Thyroid gland (tissue), 4 donors: ENCODE results near the gene PPP3CA.
"Not testable (repeated sequence)": the region's sequence is repeated elsewhere in the genome, so short reads cannot be mapped to it uniquely, and the experiment has no call there.

ENCODE experiments used
- POLR2A ChIP-seq, 2 donors: fragments of 450-650 bp; IDR thresholded peaks; one replicate each; pipeline ENCODE4 v1.6.1; 2017; ENCODE audit warnings: antibody characterized with exemption in 2 of 2, mild to moderate bottlenecking in 2 of 2, moderate library complexity in 1 of 2
- TF ChIP-seq, protein P1 (sequence below), 6 experiments: fragments of 200-600 bp in 3 of 6; fragments of 450-650 bp in 3 of 6; sonication (generic) in 3 of 6; IDR thresholded peaks; one replicate each; pipeline ENCODE4 v1.5.1; 2016 to 2019; ENCODE audit warnings: antibody characterized with exemption in 6 of 6, mild to moderate bottlenecking in 2 of 6, inconsistent platforms in 1 of 6, moderate library complexity in 1 of 6

- not testable (repeated sequence) for TF ChIP-seq POLR2A (IDR thresholded peaks at IDR 0.05)
- TF ChIP-seq, protein P1, sequence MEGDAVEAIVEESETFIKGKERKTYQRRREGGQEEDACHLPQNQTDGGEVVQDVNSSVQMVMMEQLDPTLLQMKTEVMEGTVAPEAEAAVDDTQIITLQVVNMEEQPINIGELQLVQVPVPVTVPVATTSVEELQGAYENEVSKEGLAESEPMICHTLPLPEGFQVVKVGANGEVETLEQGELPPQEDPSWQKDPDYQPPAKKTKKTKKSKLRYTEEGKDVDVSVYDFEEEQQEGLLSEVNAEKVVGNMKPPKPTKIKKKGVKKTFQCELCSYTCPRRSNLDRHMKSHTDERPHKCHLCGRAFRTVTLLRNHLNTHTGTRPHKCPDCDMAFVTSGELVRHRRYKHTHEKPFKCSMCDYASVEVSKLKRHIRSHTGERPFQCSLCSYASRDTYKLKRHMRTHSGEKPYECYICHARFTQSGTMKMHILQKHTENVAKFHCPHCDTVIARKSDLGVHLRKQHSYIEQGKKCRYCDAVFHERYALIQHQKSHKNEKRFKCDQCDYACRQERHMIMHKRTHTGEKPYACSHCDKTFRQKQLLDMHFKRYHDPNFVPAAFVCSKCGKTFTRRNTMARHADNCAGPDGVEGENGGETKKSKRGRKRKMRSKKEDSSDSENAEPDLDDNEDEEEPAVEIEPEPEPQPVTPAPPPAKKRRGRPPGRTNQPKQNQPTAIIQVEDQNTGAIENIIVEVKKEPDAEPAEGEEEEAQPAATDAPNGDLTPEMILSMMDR (IDR thresholded peaks at IDR 0.05), result not testable (repeated sequence)
Observed at GRCh38 chr4:100995002-100995401, 352.3 kb downstream of the PPP3CA start.
